Fibroblast of gingiva (primary cell): ENCODE measurements around the gene ANP32A.
"Not testable (repeated sequence)": the region's sequence is repeated elsewhere in the genome, so short reads cannot be mapped to it uniquely, and the experiment has no call there.

Experiments used
- DNase-seq: peaks from one replicate; pipeline ENCODE4 v3.0.0-alpha.2; 2011; ENCODE audit warnings: low read depth

The ANP32A gene

DNA sequence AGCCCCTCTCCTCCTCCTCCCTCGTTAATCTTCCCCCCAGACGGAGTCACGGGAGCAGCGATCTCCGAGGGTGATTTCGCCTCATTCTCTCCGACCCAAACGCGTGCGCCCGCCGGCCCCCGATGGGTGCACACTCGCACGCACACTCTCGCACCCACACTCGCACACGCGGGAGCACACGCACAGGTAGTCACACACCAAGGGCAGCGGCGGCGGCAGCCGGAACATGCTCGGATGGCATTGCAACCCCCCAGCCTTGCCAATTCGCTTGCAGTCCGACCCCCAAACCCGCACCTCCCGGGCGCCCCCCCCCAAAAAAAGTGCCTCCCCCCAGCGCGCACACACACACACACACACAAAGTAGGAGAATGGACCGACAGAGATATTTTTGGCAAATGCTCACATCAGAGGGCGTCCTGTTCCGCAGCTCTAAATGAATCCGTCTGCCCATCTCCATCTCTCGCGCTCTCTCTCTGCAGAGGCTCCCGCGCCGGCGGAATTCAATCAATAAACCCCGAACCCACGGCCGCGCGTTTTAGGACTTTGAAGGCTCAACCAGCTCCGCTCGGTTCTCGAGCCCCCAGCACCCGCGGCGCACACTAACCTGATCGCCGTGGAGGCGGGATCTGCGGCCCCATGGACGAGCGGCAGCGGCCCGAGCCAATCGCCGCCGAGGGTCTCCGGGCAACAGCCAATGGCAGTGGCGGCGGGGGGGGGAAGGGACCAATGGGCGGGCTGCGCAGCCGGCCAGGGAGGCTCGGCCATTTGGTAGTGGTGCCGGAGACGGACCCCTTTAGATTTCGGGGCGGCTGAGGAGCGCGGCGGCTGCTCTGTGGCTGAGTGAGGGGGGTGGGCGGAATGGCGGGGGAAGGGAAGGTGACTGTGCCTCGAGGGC, at the start of gene ANP32A:
Gene ANP32A, minus strand, starts transcription at position 601 of the 895 bp plus-strand sequence. Its CDS starts 144 bp downstream, at position 457.
- DNase-seq: peak; percentile 97

DNA sequence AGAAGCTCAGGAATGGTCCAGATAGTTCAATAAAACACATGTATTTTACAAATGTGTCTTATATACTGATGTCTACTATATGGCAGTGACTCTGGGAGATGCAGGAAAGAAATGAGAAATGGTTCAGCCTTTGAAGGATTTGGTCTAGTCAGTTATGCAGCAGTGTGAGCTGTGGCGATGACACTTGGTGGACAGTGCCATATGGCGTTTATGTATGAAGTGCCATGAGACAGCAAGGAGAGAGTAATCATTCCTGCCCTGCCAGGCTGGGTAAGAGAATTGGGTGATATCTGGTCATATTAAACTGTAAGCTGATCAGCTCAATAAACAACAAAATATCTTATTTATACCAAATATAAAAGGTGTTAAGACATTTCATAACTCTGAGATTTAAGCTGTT, 47.6 kb upstream of the ANP32A start:
- no peak for DNase-seq

DNA sequence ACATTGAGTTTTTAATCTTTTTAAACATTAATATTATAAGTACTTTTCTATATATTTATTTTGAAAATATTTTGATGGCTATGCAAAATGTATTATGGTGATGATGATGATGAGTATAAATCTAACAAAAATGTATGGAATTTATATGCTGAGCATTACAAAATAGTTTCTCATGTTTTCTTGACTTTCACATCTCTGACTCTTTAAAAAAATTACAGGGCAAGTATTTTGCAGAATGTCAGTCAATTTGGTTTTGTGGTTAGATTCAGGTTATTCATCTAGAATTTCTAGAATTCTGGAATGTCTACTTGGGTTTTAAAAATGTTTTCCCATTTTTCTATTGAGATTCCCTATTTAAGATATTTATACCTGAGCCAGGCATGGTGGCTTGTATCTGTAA, 41.7 kb upstream of the ANP32A start:
- no peak for DNase-seq

DNA sequence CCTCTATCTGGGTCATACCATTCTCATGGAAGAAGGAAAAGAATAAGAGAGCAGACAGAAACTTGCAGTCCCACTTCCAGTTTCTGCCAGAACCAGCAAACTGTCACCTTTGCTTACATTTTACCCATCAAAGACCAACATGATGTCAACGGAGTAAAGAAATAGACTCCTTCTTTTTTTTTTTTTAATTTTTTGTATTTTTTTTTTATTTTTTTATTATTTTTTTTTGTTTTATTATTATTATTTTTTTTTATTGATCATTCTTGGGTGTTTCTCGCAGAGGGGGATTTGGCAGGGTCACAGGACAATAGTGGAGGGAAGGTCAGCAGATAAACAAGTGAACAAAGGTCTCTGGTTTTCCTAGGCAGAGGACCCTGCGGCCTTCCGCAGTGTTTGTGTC, 38.0 kb upstream of the ANP32A start:
- DNase-seq: not testable (repeated sequence)

DNA sequence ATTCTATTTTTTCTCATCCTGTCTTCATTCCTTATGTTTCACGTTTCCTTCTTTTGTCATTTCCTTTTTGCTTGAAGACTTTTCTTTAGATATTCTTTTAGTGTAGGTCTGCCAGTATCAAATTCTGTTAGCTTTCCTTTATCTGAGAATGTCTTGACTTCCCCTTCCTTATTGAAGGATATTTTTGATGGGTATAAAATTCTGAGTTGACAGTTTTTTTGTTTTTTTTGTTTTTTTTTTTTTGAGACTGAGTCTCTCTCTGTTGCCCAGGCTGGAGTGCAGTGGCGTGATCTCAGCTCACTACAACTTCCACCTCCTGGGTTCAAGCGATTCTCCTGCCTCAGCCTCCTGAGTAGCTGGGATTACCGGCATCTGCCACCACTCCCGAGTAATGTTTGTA, 36.7 kb upstream of the ANP32A start:
- not testable (repeated sequence) for DNase-seq

DNA sequence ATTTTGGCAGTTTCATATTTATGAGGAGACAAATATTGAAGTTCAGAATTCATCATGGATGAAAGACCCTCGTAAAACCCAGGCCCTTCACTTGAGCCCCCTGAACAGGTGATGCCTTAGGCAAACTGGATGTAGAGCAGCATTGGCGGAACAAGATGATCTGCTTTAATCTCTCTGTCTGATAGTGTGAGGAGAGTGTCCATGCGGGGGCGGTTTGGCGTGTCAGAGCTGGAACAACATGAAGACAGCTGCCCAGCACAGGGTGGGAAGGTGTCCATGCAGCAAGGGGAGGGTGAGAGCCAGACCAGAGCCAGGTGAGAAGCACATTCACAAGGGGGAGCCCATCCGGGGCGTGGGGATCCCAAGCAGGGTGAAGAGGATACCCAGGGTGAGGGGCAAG, 31.8 kb upstream of the ANP32A start:
- no peak for DNase-seq

DNA sequence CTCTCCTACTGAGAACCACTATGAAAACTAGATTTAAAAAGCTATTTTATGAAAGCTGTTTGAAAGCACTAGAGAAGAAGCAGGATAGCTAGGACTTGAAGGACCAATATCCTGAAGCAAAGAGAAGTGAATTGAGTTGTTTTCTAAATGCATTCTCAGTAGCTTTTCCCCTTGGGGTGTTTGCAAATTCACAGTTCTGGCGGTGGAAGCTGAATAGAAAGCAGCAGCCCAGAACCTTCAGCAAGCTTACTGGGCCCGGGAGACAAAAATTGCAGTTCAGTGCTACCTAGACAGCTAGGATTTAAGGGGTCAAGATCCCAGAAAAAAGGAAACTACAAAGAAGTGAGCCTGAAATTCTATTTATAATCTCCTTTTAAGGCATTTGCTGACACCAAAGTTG, 31.3 kb upstream of the ANP32A start:
- no peak for DNase-seq

DNA sequence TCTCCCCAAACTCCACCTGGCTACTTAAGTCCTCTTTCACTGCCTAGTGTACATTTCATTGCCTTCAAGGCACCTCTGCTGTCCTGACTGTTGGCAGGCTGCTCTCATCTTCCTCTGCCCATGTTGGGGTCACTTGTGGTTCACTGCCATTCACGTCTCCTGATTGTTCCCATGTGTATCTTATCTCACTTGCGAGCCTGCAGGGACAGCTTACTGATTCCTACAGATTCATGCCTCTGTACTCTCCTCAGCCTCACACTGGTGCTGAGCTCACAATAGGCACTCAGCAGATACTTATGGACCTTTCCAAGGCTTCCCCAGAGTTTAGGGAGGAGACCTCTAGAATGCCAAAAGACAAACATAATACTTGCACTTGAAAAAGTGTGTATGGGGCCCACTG, 28.8 kb upstream of the ANP32A start:
- DNase-seq: no peak

DNA sequence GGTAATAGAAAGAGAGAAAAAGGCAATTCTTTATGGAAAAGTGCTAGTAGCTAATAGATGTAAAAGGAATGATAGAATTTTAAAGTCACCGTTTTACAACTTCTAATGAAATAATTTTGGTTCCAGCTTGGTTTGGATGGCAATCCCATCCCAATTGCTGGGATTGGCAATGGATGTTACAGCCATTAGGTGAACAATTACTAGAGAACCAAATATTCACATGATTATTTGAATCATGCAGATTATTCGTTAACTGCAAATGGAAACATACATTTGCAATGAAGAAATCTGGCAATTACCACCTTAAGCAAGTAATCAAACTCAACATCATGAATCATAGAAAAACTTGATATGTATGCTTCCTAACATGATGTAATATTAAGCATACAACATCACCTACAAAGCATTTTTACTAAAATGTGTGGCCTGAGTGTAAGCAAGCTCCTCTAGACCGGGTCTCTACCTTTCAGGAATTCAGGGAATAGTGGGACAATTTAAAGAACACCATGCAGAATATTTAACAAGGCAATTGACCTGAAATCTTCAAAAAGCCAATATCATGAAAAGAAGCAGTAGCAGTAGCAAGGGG, 26.2 kb upstream of the ANP32A start:
- no peak for DNase-seq

DNA sequence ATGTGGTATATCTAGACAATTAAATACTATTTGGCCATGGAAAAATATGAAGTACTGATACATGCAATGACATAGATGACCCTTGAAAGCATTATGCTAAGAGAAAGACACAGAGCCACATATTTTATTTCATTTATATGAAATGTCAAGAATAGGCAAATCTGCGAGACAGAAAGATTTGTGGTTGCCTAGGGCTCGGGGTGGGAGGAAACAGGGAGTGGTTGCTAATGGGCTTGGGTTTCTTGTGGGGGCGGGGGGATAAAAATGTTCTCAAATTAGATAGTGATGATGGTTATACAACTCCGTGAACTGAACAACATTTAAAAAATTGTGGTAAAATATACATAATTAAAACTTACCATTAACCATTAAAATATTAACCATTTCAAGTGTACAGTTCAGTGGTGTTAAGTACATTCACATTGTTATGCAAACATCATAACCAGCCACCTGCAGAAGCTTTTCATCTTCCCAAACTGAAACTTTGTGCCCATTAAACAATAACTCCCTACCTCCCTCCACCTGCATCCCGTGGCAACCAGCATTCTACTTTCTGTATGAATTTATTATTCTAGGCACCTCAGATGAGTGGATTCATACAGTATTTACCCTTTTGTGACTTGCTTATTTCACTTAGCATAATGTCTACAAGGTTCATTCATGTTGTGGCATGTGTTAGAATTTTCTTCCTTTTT, 24.3 kb upstream of the ANP32A start:
- DNase-seq: no peak

DNA sequence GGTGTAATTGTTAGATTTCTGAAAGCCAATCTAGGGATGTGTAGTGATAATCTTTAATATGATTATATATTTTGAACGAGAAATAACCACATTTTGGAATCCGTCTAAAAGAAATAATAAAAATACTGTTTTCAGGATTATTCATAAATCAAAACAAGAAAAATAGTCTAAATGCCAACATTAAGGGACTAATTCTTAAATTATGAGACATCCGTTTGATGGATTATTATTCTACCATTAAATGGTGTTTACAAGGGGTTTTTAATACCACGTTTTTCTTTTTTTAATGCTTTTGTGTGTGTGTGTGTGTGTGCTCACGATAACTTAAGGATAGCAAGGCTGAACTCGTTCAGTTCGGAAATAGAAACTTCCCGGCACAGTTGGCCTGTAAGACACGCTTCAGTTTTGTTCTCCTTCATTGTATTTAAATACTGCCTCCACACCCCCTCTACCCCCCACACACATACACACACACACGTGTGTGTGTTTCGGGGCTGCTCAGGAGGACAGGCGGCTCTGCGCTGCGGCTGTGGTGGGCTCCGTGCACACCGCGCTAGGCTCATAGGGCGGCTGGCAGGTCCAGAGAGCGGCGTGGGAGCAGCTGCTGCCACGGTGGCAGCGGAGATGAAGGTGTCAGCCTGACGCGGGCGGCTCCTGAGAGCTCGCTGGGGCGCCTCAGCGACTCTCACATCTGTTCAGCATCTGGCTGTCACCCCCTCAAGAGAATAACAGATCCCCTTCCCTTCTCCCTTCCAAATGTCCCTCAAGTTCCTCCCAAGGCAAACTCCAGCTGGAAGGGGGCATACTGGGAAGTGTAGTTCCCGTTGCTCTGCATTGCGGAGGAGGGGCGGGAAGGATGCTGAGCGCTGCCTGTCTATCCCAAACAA, 23.0 kb upstream of the ANP32A start:
- no peak for DNase-seq

DNA sequence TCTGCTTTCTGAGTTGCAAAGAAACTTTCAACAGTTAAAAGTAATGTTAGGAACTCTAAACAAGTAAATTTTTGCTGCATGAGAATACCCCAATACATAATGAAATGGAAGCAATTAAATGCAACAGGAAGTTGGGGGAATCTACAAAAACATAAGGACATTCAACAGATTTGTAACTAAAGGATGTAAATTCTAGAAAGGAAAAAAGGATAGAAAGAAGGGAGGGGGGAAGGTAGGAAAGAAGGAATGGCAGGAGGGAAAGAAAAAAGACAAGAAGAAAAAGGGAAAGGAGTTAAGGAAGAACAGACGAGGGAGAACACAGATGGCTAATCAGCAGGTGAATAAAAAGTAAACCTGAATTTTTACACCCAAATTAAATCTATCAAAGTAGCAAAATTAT, 22.3 kb upstream of the ANP32A start:
- no peak for DNase-seq

DNA sequence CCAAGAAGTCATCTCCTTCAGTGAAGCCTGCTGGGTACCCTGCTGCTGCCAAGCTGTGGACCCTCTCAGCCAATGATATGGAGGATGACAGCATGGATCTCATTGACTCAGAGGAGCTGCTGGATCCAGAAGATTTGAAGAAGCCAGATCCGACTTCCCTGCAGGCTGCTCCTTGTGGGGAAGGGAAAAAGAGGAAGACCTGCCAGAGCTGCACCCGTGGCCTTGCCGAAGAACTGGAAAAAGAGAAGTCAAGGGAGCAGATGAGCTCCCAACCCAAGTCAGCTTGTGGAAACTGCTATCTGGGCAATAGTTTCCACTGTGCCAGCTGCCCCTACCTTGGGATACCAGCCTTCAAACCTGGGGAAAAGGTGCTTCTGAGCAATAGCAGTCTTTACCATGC, 13.7 kb upstream of the ANP32A start:
- no peak for DNase-seq

DNA sequence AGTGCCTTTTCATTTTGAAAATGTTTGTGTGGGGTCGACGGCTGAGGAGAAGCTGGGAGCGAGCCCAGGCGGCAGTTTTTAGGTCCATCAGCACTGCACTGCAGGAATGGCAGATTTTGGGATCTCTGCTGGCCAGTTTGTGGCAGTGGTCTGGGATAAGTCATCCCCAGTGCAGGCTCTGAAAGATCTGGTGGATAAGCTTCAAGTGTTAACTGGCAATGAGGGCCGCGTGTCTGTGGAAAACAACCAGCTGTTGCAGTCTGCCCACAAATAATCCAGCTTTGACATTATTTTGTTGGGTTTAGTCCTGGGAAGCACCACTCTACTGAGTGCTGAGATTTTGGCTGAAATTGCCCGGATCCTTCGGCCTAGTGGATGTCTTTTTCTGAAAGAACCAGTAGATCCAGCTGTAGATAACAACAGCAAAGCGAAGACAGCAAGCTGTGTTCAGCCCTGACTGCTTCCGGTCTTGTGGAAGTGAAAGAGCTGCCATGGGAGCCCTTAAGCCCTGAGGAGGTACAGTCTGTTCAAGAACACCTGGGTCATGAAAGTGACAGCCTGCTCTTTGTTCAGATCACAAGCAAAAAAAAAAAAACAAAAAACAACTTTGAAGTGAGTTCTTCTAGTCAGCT, 13.1 kb upstream of the ANP32A start:
- no peak for DNase-seq

DNA sequence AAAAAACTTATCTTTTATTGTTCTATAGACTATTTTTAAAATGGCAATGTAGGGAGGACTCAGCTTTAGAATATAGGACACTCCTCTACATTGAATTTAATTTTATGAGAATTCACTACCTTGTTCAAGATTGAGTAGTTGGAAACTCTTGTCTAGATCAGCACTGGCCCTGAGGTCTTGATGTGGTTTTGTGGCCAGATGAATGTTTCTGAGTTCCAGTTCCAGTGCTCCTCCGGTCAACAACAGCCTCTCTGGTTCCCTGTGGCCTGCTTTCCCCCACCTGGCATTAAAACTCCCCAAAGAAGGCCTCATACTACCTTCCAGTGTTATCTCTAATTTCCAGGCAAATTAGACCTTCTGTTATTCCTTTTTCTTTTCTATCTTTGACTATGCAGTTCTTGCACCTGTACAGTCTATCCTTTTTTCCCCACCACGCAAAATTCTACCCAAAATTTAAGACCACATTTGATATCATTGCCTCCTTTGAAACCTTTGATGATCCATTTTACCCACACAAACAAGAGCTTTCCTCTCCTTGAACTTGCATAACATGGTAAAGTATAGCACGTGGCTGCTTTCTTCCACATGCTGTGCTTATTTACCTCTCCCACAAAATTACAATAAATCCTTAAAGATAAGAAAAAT, 9.6 kb upstream of the ANP32A start:
- DNase-seq: no peak

DNA sequence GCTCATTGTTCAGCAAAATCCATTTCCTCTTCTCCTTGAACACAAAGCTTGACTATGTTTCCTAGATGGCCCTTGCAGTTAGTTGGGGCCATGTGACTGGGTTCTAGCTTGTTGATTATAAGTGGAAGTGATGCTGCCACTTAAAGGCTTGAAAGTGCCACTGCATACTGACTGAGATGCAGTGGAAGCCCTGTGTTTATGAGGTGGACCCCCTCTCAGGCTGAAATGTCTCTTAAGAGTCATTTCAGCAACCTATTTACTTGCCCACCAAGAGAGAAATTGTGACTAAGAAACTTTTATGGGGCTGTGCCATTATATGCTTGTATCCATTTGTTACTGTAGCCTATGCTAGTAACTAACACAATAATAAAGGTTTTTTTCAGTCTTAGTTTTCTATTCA, 8.4 kb upstream of the ANP32A start:
- no peak for DNase-seq

DNA sequence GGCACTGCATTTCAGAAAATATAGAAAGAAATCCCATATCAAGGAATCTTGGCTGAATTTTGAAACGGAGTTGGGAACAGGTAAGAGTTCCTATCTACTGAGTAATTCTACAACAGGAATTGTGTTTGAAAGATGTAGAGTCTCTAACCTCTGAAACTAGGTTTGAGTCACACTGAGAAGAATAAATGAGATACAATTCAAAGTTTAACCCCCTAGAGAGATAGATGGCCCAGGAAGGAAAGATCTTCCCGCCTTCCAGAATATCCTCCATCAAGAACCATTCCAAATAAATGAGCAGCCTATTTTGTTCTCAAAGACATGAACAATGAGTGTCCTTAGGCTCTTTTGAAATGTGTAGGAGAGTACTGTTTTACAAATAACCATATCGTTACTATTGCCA, 2.9 kb upstream of the ANP32A start:
- no peak for DNase-seq

DNA sequence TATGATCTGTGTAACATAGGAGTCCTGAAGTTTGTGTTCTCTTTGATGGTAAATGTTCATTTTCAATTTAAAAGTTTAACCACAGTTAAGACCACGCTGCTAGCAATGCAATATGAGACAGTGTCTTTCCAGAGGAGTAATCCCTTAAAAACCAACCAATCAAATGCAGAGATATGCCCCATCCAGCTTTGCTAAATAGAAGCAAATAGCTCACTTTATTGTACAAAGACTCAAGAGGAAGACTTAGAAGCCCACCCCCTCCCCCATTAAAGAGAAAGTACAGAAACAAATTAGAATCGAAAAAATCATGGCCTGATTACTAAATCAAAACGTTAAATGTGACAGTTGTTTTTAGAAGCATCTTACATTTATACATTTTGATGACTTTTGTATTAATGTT, 2.1 kb upstream of the ANP32A start:
- DNase-seq: no peak

DNA sequence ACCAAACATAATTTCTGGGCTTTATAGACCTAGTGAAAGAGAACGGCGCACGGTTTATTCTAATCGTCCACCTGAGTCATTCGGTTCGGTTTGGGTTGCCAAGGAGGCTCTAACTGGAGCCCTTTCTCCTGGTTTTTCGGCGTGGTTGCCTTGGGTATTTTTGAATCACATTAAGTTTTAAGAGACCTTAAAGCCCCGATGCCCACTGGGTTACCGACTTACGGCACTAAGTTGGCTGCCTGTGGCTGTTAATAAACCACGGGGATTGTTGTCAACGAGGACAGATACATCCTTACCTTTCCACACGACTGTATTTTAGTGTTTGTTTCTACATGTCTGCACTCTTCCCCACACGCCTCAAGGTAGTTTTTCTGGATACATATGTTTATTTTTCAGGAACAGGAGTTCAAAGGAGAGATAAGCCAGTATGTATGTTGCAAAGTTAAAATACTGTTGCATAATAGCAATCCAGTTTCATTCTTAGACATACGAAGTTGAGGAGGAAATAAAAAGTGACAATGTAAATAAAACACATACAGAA, 1.2 kb upstream of the ANP32A start:
- no peak for DNase-seq

DNA sequence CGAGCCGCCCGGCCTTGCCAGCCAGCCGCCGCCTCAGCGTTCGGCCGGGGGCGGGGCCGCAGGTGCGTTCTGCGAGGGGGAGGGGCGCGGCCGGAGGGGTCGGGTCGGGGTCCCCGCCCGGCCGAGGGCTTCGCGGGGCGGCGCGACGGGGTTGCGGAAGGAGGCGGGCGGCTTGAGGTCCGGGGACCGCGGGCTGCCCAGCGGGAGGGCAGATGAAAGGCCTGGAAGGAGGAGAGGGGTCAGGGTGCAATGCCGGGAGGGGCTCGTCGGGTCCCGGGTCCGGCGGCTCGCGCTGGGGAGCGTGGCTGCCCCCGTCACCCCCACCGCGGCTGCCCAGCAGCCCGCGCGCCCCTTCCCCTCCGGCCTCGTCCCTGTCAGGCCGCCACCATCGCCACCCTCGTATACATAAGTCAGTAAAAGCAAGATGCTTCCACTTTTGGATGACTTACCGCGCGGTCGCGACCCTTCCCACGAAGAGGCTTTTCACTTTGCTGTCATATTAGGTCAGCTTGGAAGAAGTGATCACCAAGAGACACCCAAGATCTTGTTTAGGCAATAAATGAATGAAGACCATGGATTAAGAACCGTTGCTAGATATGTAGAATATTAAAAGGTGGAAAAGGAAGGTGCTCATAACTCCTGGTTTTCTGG, 620 bp upstream of the ANP32A start:
- DNase-seq: no peak
